ENCODE results near the gene MAPK13.
"Not testable (repeated sequence)": the region's sequence is repeated elsewhere in the genome, so short reads cannot be mapped to it uniquely, and the experiment has no call there.

The MAPK13 gene

DNA sequence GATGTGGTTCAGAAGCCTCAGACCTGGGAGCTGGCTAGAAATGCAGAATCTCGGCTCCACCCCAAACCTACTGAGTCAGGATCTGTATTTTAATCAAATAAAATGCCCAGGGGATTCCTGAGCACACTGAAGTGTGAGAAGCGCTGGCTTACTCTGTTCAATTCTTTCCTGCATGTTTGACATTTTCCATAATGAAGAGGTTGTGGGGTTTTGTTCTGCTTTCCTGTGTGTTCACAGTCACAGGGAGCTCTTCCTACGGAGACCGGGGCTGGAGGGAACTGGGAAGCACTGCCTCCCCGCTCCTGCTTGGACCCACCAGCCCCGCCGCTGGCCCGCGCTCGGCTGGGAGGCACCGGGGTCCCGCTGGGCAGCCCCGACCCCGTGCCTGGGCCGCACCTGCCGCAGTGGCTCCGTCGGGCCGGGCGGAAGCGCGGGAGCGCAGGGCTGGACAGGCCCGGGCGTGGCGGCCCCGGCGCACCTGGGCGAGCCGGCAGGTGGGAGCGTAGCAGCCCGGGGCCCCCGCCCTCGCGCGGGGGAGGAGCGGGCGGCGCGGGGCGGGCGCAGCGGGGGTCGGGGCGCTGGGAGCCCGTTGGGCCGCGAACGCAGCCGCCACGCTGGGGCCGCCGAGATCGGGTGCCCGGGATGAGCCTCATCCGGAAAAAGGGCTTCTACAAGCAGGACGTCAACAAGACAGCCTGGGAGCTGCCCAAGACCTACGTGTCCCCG, at the start of gene MAPK13:
MAPK13 (plus strand) TSS at position 573 of the 726 bp plus-strand sequence; CDS start at position 643, 70 bp downstream.
- DNase-seq (ENCODE audit: low read depth) = no peak

DNA sequence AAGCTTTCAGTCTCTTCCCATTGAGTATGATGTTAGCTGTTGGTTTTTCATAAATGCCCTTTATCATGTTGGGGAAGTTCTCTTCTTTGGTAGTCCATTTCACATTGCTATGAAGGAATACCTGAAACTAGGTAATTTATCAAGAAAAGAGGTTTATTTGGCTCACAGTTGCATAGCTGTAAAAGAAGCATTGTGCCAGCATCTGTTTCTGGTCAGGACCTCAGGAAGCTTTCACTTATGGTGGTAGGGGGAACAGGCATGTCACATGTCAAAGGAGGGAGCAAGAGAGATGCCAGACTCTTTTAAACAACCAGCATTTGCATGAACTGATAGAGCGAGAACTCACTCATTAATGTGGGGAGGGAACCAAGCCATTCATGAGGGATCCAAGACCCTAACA, 48.0 kb upstream of the MAPK13 start:
- no peak for DNase-seq (ENCODE audit: low read depth)

DNA sequence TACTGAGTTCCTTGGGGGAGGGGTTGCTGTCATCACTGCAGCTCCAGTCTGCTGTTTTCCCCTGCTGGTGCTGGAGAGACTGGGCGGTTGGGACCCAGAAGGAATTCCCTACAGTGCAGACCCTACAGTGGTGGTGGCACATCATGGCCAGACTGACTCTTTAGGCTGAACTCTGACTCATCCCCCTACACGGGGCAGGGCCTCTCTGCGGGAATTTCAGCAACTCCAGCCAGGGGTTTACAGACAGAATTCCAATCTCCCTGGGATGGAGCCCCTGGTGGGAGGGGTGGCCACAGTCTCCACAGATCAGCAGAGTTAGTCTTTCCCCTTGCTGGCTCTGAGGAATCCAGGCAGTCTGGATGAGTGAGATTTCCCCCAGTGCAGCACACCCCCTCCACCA, 46.9 kb upstream of the MAPK13 start:
- no peak for DNase-seq (ENCODE audit: low read depth)

DNA sequence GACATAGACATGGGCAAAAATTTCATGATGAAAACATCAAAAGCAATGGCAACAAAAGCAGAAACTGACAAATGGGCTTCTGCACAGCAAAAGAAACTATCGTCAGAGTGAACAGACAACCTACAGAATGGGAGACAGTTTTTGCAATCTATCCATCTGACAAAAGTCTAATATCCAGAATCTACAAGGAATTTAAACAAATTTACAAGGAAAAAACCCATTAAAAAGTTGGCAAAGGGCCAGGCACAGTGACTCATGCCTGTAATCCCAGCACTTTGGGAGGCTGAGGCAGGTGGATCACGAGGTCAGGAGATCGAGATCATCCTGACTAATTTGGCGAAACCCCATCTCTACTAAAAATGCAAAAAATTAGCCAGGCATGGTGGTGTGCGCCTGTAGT, 42.1 kb upstream of the MAPK13 start:
- DNase-seq (ENCODE audit: low read depth) = not testable (repeated sequence)

DNA sequence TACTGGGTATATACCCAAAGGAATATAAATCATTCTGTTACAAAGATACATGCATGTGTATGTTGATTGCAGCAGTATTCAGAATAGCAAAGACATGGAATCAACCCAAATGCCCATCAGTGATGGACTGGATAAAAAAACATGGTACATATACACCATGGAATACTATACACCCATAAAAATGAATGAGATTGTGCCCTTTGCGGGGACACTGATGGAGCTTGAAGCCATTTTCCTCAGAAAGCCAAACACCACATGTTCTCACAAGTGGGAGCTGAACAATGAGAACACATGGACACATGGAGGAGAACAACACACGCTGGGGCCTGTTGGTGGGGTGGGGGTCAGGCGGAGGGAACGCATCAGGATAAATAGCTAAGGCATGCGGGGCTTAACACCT, 41.3 kb upstream of the MAPK13 start:
- DNase-seq (ENCODE audit: low read depth) = no peak

DNA sequence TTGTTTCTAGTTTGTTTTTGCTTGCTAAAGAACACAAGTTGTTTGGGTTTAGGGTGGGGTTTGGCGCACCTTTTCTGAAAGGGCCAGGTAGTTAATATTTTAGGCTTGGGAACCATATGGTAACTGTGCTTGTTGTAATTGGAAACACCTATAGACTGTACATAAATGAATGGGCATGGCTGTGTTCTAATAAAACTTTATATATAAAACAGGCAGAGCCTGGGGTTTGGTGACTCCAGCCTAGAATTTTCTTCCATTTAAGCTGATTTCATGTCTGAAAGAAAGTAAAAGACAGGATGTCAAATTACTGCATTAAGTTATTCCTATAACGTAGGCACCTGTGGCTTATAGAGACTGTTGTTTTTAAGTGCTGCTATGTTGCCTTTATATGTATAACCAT, 36.1 kb upstream of the MAPK13 start:
- no peak for DNase-seq (ENCODE audit: low read depth)

DNA sequence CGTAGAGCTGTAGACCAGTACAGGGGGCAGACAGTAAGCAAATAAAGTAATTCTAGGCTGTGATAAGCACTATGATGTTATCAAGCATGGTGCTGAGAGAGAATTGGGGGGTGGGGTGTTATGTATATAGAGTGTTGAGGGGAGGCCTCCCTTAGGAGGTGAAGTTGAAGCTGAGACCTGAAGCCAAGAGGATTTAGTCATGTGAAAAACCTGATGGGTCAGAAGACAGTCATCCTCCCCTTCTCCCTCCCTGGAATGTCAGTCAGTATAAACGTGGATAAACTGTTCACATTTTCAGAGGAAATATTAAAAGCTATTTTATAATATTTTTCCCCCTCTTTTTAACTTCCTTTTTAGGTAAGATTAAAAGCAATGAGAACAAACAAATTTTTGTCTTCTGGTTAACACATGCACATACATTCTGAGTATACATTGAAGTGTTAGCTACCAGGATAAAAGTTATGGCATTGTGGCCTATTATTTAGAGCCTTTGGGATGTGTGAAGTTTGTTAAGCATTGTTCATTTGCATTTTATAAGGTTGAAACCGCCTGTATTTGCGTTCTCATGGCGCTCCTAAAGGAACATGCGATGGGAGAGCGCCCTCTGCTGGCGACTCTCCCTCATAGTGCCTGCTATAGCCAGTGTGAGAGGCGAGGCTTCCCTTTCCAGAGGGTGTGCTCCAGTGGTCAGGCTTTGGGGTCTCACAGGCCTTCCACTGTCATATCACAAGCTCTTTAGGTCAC, 35.4 kb upstream of the MAPK13 start:
- peak; percentile 65 for DNase-seq (ENCODE audit: low read depth)

DNA sequence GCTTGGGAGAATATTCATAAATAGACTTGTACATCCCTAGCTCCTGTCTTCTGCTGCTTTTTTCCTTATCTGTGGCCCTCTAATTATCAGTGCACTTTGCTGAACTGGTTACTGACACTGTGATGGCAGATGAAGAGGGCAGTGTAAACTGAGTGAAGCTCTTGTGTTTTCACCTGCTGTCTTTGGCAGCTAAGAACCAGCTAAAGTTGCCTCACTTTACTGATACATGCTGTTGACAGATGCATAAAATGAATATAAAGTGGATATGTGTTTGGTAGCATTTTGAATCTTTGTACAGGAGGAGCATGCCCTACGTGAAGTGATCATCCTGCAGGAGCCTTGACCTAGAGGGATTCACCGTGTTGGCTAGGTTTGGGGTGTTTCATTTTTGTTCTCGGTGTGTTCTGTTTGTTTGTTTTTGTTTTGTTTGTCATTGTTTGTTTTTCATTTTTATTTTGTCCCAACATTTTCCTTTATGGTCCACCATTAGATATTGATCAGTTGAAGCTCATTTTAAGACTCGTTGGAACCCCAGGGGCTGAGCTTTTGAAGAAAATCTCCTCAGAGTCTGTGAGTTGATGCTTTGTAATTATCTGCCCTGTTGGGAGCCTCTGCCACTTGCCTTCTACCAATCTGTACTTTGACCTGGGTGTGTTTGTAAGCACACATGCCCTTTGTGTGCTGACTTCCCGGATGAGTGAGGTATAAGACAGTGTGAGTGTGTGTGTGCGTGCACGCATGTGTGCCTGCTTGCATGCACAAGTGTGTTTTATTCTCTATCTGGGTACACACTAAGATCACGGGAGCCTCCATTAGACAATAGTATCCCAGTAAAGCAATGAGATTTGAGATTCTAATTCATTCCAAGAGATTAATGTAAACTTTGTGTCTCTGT, 34.6 kb upstream of the MAPK13 start:
- DNase-seq (ENCODE audit: low read depth) = no peak

DNA sequence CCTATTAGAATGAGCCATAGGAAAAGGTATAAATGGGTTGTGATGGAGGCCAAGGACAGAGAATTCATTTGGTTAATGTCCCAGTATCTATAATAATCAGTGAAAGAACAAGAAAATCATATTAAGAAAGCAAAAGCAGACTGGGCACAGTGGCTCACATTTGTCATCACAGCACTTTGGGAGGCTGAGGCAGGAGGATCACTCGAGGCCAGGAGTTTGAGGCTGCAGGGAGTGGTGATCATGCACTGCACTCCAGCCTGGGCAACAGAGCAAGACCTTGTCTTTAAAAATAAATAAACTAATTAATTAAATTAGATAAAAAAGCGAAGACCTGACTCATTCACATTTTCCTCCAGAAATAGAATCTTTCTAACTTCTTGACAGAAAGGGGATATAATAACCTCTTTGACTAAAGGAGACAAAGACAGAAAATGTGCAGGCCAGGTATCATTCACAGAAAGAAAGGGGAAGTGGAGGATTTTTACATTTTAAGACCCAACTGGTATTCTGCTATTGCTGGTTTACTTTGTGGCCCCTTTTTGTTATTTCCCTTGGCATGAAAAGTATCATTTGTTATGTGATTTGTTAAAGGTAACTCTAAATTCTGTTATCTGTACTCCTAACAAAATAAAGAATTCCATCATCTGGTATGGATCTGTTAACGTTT, 31.9 kb upstream of the MAPK13 start:
- DNase-seq (ENCODE audit: low read depth) = no peak

DNA sequence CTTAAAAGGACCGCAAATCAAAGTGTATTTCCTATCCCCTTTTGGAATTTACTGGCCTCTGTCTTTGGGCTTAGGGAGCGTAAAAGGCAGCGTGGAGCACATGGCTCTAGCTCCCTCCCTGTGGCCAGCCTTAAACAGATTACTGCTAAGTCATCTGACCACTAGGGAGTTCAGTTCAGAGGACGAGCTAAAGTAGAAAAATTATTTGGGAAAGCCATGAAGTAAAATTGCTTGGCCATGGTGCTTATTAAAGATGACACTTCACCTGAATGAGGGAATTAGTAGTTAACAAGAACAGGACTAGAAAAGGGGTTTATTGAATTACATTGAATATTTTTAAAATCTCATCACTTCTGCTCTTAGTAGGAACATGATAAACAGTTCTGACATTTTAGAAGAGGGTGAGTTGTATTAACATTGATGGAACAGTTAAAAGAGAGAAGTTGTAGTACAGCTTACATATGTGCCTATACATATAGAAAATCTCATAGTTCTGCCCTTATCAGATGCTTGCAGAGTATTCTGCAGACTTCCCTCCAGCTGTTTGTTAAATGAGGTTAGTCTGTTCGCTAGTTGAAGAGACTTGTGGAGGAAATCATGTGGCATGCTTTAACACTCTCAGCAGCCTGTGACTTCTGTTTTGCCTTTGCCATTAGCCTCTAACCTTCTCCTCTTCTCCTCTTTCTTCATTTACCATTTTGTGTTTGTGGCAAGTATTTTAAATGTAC, 31.2 kb upstream of the MAPK13 start:
- DNase-seq (ENCODE audit: low read depth) = no peak

DNA sequence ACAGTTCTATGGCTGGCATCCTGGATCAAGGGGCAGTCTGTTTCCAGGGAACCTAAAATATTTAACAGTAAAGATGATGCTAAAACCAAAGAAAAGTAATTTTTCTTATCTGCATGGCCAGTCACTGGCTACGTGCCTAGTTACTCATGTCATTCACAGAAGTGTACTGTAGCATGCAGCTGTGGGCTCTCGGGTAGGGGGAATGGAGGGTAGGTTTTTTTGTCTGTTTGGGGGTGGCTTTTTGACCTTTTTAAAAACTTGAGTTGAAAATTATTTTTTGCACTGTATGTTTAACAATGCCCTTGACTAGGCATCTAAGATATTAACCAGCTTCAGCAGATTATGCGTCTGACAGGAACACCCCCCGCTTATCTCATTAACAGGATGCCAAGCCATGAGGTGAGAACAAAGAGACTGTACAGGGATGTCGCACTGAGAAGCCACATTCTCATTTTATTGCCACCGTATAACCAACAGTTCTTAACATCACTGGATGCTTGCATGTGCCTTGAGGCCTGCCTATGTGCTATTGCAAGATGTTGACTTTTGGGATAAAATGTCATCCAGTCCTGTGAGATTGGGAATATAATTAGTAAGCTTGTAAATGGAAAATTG, 30.3 kb upstream of the MAPK13 start:
- DNase-seq (ENCODE audit: low read depth) = no peak

DNA sequence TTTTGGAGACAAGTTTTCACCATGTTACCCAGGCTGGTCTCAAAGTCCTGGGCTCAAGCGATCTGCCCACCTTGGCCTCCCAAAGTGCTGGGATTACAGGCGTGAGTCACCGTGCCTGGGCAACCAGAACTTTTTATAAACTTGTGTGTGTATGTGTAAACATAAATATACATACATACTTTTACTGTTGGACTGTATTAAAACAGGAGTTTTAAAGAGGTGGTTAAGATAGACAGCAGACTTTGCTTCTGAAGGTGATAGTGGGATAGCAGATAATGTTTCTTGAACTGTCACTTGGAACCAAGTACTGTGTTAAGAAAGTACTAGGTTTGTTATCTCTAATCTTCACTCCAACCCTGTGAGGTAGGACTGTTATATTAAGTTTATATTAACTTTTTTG, 28.6 kb upstream of the MAPK13 start:
- DNase-seq (ENCODE audit: low read depth) = no peak

DNA sequence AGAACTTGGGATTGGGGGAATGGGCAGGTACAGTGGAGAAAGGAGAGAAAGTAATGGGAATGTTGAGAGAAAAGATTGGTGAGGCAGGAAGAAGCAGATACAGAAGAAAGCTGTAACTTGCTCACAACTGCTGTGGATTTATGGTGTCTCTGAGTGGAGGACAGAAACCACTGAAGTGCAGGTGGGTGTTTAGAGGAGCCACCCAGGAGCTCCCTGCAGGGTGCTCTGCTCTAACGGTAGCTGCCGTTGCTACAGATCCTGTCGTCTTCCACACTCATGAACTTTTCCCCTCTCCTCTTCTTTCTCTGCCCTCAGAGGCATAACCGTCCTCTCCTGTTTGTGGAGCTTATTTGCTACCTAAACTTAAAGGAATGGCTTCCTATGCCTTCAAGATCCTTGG, 27.5 kb upstream of the MAPK13 start:
- DNase-seq (ENCODE audit: low read depth) = no peak

DNA sequence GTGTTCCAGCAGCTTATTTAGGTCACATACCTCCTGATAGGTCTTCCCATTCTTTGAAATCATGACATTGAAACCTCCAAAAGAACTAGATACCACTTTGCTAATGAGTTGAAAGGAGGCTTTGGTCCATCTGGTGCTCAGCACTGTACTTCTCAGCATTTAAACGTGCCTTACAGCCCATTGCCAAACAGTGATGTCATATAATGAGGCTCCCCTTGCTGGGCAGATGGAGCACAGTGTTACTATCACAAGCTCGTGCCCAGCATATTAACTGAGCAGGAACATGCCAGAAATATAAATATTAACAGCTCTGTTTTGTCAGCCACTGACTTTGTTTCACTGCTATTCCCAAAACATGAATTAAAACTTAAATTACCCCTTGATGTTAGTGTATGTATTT, 25.5 kb upstream of the MAPK13 start:
- DNase-seq (ENCODE audit: low read depth) = no peak

DNA sequence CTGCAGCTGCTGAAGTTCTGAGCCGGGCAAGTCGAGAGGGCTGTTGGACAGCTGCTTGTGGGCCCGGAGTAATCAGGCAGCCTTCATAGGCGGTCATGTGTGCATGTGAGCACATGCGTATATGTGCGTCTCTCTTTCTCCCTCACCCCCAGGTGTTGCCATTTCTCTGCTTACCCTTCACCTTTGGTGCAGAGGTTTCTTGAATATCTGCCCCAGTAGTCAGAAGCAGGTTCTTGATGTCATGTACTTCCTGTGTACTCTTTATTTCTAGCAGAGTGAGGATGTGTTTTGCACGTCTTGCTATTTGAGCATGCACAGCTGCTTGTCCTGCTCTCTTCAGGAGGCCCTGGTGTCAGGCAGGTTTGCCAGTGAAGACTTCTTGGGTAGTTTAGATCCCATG, 21.2 kb upstream of the MAPK13 start:
- DNase-seq (ENCODE audit: low read depth) = no peak

DNA sequence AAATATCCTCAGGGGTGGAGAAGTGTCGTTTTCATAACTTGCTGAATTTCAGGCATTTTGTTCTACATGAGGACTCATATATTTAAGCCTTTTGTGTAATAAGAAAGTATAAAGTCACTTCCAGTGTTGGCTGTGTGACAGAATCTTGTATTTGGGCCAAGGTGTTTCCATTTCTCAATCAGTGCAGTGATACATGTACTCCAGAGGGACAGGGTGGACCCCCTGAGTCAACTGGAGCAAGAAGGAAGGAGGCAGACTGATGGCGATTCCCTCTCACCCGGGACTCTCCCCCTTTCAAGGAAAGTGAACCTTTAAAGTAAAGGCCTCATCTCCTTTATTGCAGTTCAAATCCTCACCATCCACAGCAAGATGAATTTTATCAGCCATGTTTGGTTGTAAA, 20.3 kb upstream of the MAPK13 start:
- no peak for DNase-seq (ENCODE audit: low read depth)

DNA sequence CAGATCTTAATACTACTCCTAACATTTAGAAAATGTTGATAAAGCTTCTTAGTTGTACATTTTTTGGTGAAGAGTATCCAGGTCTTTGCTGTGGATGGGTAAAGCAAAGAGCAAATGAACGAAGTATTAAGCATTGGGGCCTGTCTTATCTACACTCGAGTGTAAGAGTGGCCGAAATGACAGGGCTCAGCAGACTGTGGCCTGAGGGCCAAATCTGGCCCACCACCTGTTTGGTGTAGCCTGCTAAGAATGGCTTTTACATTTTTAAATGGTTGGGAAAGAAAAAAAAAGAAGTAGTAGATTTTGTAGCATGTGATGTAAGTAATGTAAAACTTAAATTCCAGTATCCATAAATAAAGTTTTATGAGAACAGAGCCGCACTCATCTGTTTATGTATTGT, 19.4 kb upstream of the MAPK13 start:
- DNase-seq (ENCODE audit: low read depth) = no peak

DNA sequence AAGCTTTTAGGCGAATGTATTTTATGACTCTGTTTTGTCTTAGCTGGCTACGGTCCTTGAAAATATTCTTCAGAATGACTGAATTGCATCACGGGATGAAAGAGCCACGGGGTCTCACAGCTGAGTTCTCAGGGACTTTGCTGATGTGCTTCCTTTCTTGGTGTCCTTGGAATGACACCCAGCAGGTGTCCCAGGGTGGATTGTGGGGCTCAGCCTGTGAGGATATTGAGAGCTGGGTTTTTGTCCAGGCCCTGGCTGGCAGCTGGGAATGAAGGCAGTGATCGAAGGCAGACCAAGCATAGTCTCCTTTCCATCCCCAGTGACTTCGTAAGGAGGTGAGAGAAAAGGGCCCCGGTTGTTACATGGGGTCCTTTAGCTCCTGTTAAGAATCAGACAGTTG, 18.8 kb upstream of the MAPK13 start:
- no peak for DNase-seq (ENCODE audit: low read depth)

DNA sequence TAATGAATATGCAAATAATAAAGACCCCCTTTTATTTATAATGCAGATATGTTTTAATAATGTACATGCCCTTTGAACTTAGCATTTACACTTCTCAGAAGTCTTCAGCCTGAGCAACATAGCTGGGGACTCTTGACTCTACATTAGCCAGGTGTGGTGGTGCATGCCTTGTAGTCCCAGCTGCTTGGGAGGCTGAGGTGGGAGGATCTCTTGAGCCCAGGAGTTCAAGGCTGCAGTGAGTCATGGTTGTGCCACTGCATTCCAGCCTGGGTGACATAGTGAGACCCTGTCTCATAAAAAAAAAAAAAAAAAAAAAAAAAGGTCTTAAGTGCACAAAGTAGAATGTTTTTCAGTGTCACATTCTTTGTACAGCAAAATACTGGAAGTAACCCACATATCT, 17.3 kb upstream of the MAPK13 start:
- no peak for DNase-seq (ENCODE audit: low read depth)

DNA sequence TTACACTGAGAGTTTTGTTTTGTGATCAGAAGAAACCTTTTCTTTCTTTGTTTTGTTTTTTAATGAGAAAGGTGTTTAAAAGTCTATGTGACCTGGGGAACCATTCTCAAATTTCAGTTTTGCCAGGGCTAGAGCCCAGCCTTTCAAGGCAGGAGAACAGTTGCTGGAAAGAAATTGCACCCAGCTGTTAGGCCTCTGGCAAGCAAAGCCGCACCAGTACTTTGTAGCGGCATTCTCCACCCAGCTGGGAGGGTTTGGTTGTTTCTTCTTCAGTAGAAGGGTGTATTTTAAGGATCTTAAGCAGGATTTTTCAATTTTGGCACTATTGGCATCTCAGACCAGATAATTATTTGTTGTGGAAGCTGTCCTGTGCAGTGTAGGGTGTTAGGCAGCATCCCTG, 16.6 kb upstream of the MAPK13 start:
- no peak for DNase-seq (ENCODE audit: low read depth)

DNA sequence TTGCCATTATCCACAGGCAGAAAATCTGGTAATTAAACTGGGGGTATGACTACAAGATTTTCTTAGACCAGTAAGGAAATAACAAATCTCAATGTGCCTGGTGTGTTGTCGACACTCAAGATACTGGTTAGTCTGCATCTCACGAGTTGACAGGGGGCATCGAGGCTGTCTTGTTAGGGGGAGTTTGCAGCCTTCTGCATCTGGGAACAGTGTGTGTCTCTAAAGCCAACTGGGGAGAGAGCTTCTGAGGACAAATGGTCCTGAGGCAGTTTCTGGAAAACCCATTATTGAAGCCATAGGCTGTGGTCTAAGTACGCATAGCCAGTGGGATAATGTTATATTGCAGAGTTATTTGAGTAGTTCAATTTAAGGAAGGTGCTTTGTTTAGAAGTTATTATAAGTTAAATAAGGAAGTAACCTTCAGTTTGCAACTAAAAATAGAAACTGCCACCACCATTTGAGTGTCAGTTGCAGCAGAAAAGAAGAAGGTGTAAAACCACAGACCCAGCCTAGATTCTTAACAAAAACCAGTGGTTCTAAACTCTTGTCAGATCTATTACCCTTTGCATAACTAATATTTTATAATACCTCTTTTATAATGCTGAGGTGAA, 15.4 kb upstream of the MAPK13 start:
- no peak for DNase-seq (ENCODE audit: low read depth)

All from stimulated activated CD8-positive, alpha-beta memory T cell treated with anti-CD3 and anti-CD28 coated beads, Interleukin-4, amount 100 ng/mL, for 24 hours (primary cell).